Naive thymus-derived CD4-positive, alpha-beta T cell (primary cell): Measurements from ENCODE around the gene CENPX. TPM values are rescaled to one million over a fixed set of nuclear protein-coding genes. Genes with fewer than 3 reads are reported as not detected.

ENCODE experiments used
- ATAC-seq: fragments of 150-1000 bp; cut with Tn5 transposase; 2 replicates; pipeline ENCODE4 v1.10.0; 2021; ENCODE audit warnings: mild to moderate bottlenecking, moderate library complexity
- CTCF ChIA-PET: fragments of 350-600 bp; sonication (Branson Sonifier 250); formaldehyde crosslinking; loops from one replicate; lab custom pipeline; 2021; ENCODE audit warnings: antibody characterized with exemption; lab: Charles Lee
- POLR2A ChIA-PET: fragments of 350-600 bp; sonication (Branson Sonifier 250); formaldehyde crosslinking; loops from one replicate; lab custom pipeline; 2021; ENCODE audit warnings: antibody characterized with exemption, inconsistent platforms; lab: Charles Lee
- DNase-seq, 9 donors: peaks; one replicate each; pipeline versions ENCODE4 v3.0.0 to v3.0.0-alpha.2; 2020 to 2022; ENCODE audit warnings: mixed read lengths in 1 of 9
- H3K27ac ChIP-seq: one replicate; pipeline ENCODE4 v1.7.0; 2013; ENCODE audit warnings: mild to moderate bottlenecking, low read depth, low read length, moderate library complexity
- H3K27me3 ChIP-seq, 2 donors: one replicate each; pipeline ENCODE4 v1.7.0; 2013; ENCODE audit warnings: low read length in 2 of 2, mild to moderate bottlenecking in 2 of 2, moderate library complexity in 2 of 2; ENCODE audit not compliant: control insufficient read depth in 2 of 2, insufficient read depth in 2 of 2
- H3K36me3 ChIP-seq, 3 experiments: 1 replicate in 2 of 3; 2 replicates in 1 of 3; pipeline ENCODE4 v1.7.0; 2013; ENCODE audit warnings: low read length in 3 of 3, mild to moderate bottlenecking in 3 of 3, moderate library complexity in 1 of 3; ENCODE audit not compliant: insufficient read depth in 3 of 3, control insufficient read depth in 2 of 3
- H3K4me1 ChIP-seq, 2 donors: one replicate each; pipeline ENCODE4 v1.7.0; 2013; ENCODE audit warnings: low read length in 2 of 2, mild to moderate bottlenecking in 2 of 2, moderate library complexity in 1 of 2; ENCODE audit not compliant: control insufficient read depth in 2 of 2, insufficient read depth in 2 of 2
- H3K4me3 ChIP-seq: 2 replicates; pipeline ENCODE4 v1.7.0; 2013; ENCODE audit warnings: mild to moderate bottlenecking, low read length
- H3K9me3 ChIP-seq, 3 experiments: 1 replicate in 2 of 3; 2 replicates in 1 of 3; pipeline ENCODE4 v1.7.0; 2013; ENCODE audit warnings: low read length in 3 of 3; ENCODE audit not compliant: control insufficient read depth in 2 of 3
- H3K27ac Mint-ChIP-seq, 9 donors: one replicate each; pipeline ENCODE4 v1.8.0; 2020 to 2022; ENCODE audit warnings: mixed read lengths in 9 of 9, mild to moderate bottlenecking in 8 of 9, moderate library complexity in 5 of 9, inconsistent platforms in 2 of 9
- H3K27me3 Mint-ChIP-seq, 5 donors: one replicate each; pipeline ENCODE4 v1.8.0; 2021 to 2022; ENCODE audit warnings: mixed read lengths in 5 of 5, mild to moderate bottlenecking in 1 of 5
- H3K36me3 Mint-ChIP-seq, 5 donors: one replicate each; pipeline ENCODE4 v1.8.0; 2020 to 2022; ENCODE audit warnings: mixed read lengths in 5 of 5, mild to moderate bottlenecking in 3 of 5, inconsistent platforms in 1 of 5
- H3K4me1 Mint-ChIP-seq, 7 donors: one replicate each; pipeline ENCODE4 v1.8.0; 2020 to 2022; ENCODE audit warnings: mixed read lengths in 7 of 7, mild to moderate bottlenecking in 3 of 7, inconsistent platforms in 1 of 7
- H3K4me3 Mint-ChIP-seq, 10 donors: one replicate each; pipeline ENCODE4 v1.8.0; 2020 to 2022; ENCODE audit warnings: mild to moderate bottlenecking in 10 of 10, mixed read lengths in 10 of 10, moderate library complexity in 6 of 10, inconsistent platforms in 2 of 10
- H3K9me3 Mint-ChIP-seq, 11 donors: one replicate each; pipeline ENCODE4 v1.8.0; 2020 to 2022; ENCODE audit warnings: mixed read lengths in 11 of 11, mild to moderate bottlenecking in 4 of 11, inconsistent platforms in 1 of 11, moderate library complexity in 1 of 11
- intact Hi-C, 2 donors: fragments of 100-400 bp; cut with micrococcal nuclease; formaldehyde crosslinking; loops; one replicate each; pipeline ENCODE4 v1.15.1; 2023
- polyA plus RNA-seq, 2 donors: library from polyadenylated mRNA; unstranded; fragments of 300-500 nt; fragmentation: Illumina TruSeq; gene quantifications; one replicate each; pipeline ENCODE4 v1.2.3, GENCODE V29; 2021
- total RNA-seq, 6 experiments: library from RNA in 5 of 6; stranded (reverse) in 5 of 6; gene quantifications; 1 replicate in 5 of 6; 2 replicates in 1 of 6; pipeline ENCODE4 v1.2.3 and lab custom pipeline; 2021 to 2026

CENPX gene
- total and polyA plus RNA-seq, 7 experiments from 2014 or later = 25.5 to 72.7 (median 34.1) TPM

DNA sequence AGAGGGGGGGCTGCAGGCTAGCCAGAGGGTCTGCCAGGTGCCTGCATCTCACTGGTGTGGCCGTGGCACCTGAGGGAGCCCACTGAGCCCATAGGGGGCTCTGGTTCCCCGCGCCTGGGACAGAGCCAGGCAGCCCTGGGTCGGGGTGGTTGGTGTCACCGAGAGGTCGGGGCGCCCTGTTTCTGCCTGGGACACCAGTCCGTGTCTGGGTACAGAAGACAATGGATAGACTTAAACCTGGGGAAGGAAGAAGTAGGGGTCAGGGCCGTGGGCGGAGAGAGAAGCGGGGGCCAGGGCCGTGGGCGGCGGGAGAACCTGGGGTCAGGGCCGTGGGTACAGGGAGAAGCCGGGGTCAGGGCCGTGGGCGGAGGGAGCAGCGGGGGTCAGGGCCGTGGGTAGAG, 25.9 kb upstream of the CENPX start:
- CTCF ChIA-PET = no interaction called here

DNA sequence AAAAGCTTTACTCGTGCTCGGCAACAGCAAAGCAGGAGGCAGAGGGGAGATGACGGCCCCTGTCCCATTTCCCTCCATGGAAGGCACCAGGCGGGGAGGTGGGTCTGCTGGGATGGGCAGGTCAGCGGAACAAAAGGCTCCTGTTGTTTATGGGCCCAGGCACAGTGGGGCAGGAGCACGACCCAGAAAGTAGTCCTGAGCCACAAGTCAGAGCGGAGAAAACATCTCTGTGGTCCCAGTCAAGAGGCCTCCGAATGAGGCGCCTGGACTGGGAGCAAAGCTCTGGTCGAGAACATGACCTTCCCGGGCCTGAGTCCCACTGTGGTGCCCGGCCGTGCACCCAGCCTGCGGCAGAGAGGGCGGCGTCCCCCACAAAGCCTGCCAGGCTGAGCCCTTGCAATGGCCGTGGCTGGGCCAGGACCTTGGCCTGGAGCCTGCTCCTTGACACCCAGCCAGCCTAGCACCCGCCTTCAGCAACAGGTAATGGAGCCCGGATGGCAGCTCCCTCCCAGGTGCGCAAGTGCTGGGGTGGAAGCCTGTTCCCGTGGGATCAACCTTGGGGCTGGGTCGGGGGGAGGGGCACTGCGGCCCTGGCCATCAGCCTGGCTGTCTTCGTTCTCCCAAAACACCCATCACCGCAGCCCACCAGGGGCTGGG, 25.4 kb upstream of the CENPX start:
- no peak for ATAC-seq
- Mint-ChIP-seq H3K27me3 (no peaks in the 10 kb centered on the region), H3K9me3 (no peaks in the 10 kb centered on the region), H3K36me3 (peaks cover 0 to 9% (median 2%) of the 10 kb centered on the region in 5 donors), H3K4me1 (peaks cover 5 to 19% (median 13%) of the 10 kb centered on the region in 7 donors), H3K27ac (peak overlapping the region in 1 of 9 donors; percentile 48), H3K4me3 (peak overlapping the region in 2 of 10 donors; percentile 31 to 47)
- intact Hi-C loops = no loop called here
- no peak overlapping the region for H3K27ac ChIP-seq
- peaks cover 0 to 40% (median 0%) of the 10 kb centered on the region in 3 experiments for H3K36me3 ChIP-seq
- H3K4me3 ChIP-seq = no peak overlapping the region
- no peak for DNase-seq
- peaks cover 14 to 19% of the 10 kb centered on the region in 2 donors for H3K4me1 ChIP-seq
- no peaks in the 10 kb centered on the region for H3K27me3 ChIP-seq
- H3K9me3 ChIP-seq = no peaks in the 10 kb centered on the region
- CTCF ChIA-PET = no interaction called here
- POLR2A ChIA-PET = interaction anchor here (0.7 kb wide), 1 partner anchor 10 kb away, joined by 5 read pairs; the partner anchor contains the start of gene DCXR

More for the DNA sequence above, 25.9 kb upstream of the CENPX start:
- H3K27ac ChIP-seq = no peak overlapping the region
- intact Hi-C loops = no loop called here
- no peaks in the 10 kb centered on the region for H3K27me3 ChIP-seq
- DNase-seq = no peak
- Mint-ChIP-seq H3K4me1 (peaks cover 5 to 24% (median 13%) of the 10 kb centered on the region in 7 donors), H3K27ac (no peak overlapping the region), H3K9me3 (no peaks in the 10 kb centered on the region), H3K36me3 (peaks cover 0 to 9% (median 2%) of the 10 kb centered on the region in 5 donors), H3K27me3 (no peaks in the 10 kb centered on the region), H3K4me3 (peak overlapping the region in 3 of 10 donors; percentile 28 to 68 (median 31))
- ATAC-seq = no peak
- no peaks in the 10 kb centered on the region for H3K9me3 ChIP-seq
- no peak overlapping the region for H3K4me3 ChIP-seq
- H3K4me1 ChIP-seq = peaks cover 18 to 24% of the 10 kb centered on the region in 2 donors
- peaks cover 0 to 40% (median 0%) of the 10 kb centered on the region in 3 experiments for H3K36me3 ChIP-seq
- POLR2A ChIA-PET = interaction anchor here (0.7 to 7.7 kb wide), 2 partner anchors 17 to 73 kb away, joined by 4 to 54 read pairs; partner anchors contain the start of gene DUS1L

DNA sequence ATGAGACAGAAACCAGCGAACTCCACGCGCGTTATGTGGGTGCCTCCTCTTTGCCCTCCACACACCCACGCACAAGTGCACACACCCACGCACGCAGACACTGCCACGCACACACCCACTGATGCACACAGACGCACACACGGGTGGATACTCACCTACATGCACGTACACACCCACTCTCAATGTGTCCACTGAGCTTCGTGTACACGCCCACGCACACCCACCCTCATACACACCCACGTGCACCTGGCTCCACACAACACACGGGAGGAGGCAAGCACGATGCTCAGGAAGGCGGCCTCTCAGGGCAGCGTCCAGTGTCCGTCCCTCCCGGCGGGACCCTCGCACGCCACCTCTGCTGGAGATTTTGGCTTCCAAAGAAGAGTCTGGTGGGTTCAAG, 24.7 kb upstream of the CENPX start:
- ChIA-PET CTCF (no interaction called here), POLR2A (interaction anchor here (0.7 kb wide), 1 partner anchor 9 kb away, joined by 5 read pairs; the partner anchor contains the start of gene DCXR)
- H3K27me3 Mint-ChIP-seq = no peaks in the 10 kb centered on the region
- peaks cover 5 to 13% (median 11%) of the 10 kb centered on the region in 7 donors for H3K4me1 Mint-ChIP-seq
- DNase-seq = no peak
- ATAC-seq = no peak
- peaks cover 0 to 9% (median 2%) of the 10 kb centered on the region in 5 donors for H3K36me3 Mint-ChIP-seq
- Histone ChIP-seq H3K4me3 (no peak overlapping the region), H3K36me3 (peaks cover 0 to 40% (median 0%) of the 10 kb centered on the region in 3 experiments), H3K9me3 (no peaks in the 10 kb centered on the region), H3K27me3 (no peaks in the 10 kb centered on the region), H3K27ac (no peak overlapping the region), H3K4me1 (peaks cover 7 to 12% of the 10 kb centered on the region in 2 donors)
- peak overlapping the region in 1 of 9 donors; percentile 48 for H3K27ac Mint-ChIP-seq
- H3K9me3 Mint-ChIP-seq = no peaks in the 10 kb centered on the region
- intact Hi-C loops = no loop called here
- H3K4me3 Mint-ChIP-seq = peak overlapping the region in 3 of 10 donors; percentile 9 to 47 (median 38)

DNA sequence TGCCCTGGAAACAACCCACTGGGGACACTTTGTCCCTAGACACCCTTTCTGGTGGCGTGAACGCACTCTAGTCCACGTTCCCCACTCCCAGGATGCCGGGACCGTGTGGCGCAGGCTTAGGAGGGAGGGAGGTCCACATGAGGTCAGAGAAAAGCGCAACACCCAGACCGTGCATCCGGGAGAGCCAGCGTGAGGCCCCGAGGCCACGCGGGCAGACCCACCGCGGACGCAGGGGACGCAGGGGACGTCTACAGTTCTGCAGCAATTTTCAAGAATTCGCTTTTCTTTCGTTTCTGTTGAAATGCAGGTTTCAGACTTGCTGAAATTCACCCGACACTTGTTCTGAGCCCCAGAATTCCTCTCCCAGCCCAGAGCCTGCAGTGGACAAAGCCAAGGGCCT, 24.2 kb upstream of the CENPX start:
- DNase-seq (no peak), ATAC-seq (no peak)
- ChIA-PET POLR2A (no interaction called here), CTCF (no interaction called here)
- Mint-ChIP-seq H3K27ac (peak overlapping the region in 2 of 9 donors; percentile 33 to 34), H3K4me3 (peak overlapping the region in 1 of 10 donors; percentile 29), H3K36me3 (peaks cover 0 to 9% (median 2%) of the 10 kb centered on the region in 5 donors), H3K9me3 (no peaks in the 10 kb centered on the region), H3K27me3 (no peaks in the 10 kb centered on the region), H3K4me1 (peaks cover 5 to 13% (median 11%) of the 10 kb centered on the region in 7 donors)
- H3K27me3 ChIP-seq = no peaks in the 10 kb centered on the region
- peaks cover 0 to 40% (median 0%) of the 10 kb centered on the region in 3 experiments for H3K36me3 ChIP-seq
- H3K4me1 ChIP-seq = peaks cover 5 to 10% of the 10 kb centered on the region in 2 donors
- H3K9me3 ChIP-seq = no peaks in the 10 kb centered on the region
- no peak overlapping the region for H3K4me3 ChIP-seq
- no peak overlapping the region for H3K27ac ChIP-seq
- intact Hi-C loops = no loop called here

DNA sequence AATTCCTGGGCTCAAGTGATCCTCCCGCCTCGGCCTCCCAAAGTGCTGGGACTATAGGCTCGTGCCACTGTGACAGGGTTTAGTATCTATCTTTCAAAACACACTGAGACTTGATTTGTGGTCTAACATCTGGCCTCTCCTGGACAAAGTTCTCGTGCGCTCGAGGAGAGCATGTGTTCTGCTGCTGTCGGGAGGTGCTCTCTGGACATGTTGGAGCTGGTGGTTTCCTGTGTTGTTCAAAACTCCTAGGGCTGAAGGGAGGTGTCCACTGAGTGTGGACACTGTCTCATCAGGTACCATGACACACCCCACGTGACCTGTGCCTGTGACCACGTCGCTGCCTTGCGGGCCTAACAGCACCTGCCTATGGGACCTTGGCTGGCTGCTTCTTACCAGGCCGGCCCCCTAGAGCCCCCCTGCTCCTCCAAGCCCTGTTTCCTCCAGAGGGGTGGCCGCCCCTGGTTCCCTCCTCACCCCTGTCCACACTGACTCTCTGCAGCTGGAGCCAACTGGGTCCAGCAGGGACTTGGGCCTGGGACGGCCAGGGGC, 23.3 kb upstream of the CENPX start:
- POLR2A ChIA-PET = no interaction called here
- H3K27ac ChIP-seq = no peak overlapping the region
- H3K4me1 ChIP-seq = peaks cover 5 to 9% of the 10 kb centered on the region in 2 donors
- H3K36me3 Mint-ChIP-seq = peaks cover 0 to 9% (median 2%) of the 10 kb centered on the region in 5 donors
- no peak overlapping the region for H3K27ac Mint-ChIP-seq
- H3K4me1 Mint-ChIP-seq = peaks cover 5 to 13% (median 11%) of the 10 kb centered on the region in 7 donors
- no peaks in the 10 kb centered on the region for H3K9me3 ChIP-seq
- no peak overlapping the region for H3K4me3 ChIP-seq
- H3K27me3 ChIP-seq = no peaks in the 10 kb centered on the region
- H3K36me3 ChIP-seq = peaks cover 0 to 40% (median 0%) of the 10 kb centered on the region in 3 experiments
- no peaks in the 10 kb centered on the region for H3K27me3 Mint-ChIP-seq
- H3K4me3 Mint-ChIP-seq = no peak overlapping the region
- no peaks in the 10 kb centered on the region for H3K9me3 Mint-ChIP-seq
- ATAC-seq (no peak), DNase-seq (no peak)
- intact Hi-C loops = no loop called here
- CTCF ChIA-PET = no interaction called here

DNA sequence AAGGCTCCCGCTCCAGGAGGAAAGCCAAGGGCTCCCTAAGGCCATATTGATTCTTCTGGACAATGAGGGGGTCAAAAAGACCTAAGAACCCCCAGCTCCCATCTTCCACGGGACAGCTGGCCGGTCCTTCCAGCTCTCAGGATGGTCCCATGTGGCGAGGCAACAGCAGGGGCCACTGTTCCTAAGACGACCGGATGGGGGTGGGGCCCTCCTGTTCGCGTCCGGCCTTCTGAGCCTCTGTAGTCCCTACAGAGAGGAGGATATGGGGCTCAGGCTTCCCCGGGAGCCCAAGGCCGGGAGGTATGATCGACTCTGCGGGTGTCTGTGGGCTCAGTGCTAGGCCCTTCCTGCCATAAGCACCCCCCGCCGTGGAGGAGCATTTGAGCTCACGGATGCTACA, 20.8 kb upstream of the CENPX start:
- H3K9me3 ChIP-seq = no peaks in the 10 kb centered on the region
- DNase-seq (no peak), ATAC-seq (no peak)
- H3K27me3 ChIP-seq = no peaks in the 10 kb centered on the region
- no peak overlapping the region for H3K27ac Mint-ChIP-seq
- no peaks in the 10 kb centered on the region for H3K4me1 ChIP-seq
- ChIA-PET POLR2A (interaction anchor here (0.6 kb wide), 1 partner anchor 27 kb away, joined by 4 read pairs; no protein-coding TSS in a partner anchor), CTCF (interaction anchor here (0.6 kb wide), 1 partner anchor 238 kb away, joined by 4 read pairs; no protein-coding TSS in a partner anchor)
- H3K36me3 ChIP-seq = peaks cover 0 to 22% (median 0%) of the 10 kb centered on the region in 3 experiments
- no peaks in the 10 kb centered on the region for H3K27me3 Mint-ChIP-seq
- no peak overlapping the region for H3K27ac ChIP-seq
- no peak overlapping the region for H3K4me3 Mint-ChIP-seq
- H3K36me3 Mint-ChIP-seq = peaks cover 0 to 9% (median 2%) of the 10 kb centered on the region in 5 donors
- no peak overlapping the region for H3K4me3 ChIP-seq
- peaks cover 0 to 12% (median 7%) of the 10 kb centered on the region in 7 donors for H3K4me1 Mint-ChIP-seq
- intact Hi-C loops = no loop called here
- H3K9me3 Mint-ChIP-seq = no peaks in the 10 kb centered on the region
